Ishikawa (cell line): ENCODE data around the gene ZNF862.

Experiments
- CEBPB ChIP-seq: IDR thresholded peaks from 2 replicates; pipeline ENCODE4 v1.6.1; 2012
- CREB1 ChIP-seq: IDR thresholded peaks from 2 replicates; pipeline ENCODE4 v1.6.1; 2012; ENCODE audit warnings: low read depth
- EGR1 ChIP-seq: IDR thresholded peaks from 2 replicates; pipeline ENCODE4 v1.6.1; 2012
- EP300 ChIP-seq: IDR thresholded peaks from 2 replicates; pipeline ENCODE4 v1.6.1; 2012; ENCODE audit warnings: borderline replicate concordance
- FOXM1 ChIP-seq: IDR thresholded peaks from 2 replicates; pipeline ENCODE4 v1.6.1; 2012; ENCODE audit warnings: low read depth, borderline replicate concordance
- MAX ChIP-seq: IDR thresholded peaks from 2 replicates; pipeline ENCODE4 v1.6.1; 2012
- NFIC ChIP-seq: IDR thresholded peaks from 2 replicates; pipeline ENCODE4 v1.6.1; 2012
- RAD21 ChIP-seq: IDR thresholded peaks from 2 replicates; pipeline ENCODE4 v1.6.1; 2012; ENCODE audit warnings: low read depth
- TAF1 ChIP-seq: IDR thresholded peaks from 2 replicates; pipeline ENCODE4 v1.6.1; 2012; ENCODE audit warnings: low read depth, mild to moderate bottlenecking
- TCF12 ChIP-seq: IDR thresholded peaks from 2 replicates; pipeline ENCODE4 v1.6.1; 2012; ENCODE audit warnings: low read depth
- TEAD4 ChIP-seq: IDR thresholded peaks from 2 replicates; pipeline ENCODE4 v1.6.1; 2012
- USF1 ChIP-seq: IDR thresholded peaks from 2 replicates; pipeline ENCODE4 v1.6.1; 2012
- YY1 ChIP-seq: IDR thresholded peaks from 2 replicates; pipeline ENCODE4 v1.6.1; 2012; ENCODE audit warnings: low read depth
- ZBTB7A ChIP-seq: IDR thresholded peaks from 2 replicates; pipeline ENCODE4 v1.6.1; 2012; ENCODE audit warnings: low read depth
- TF ChIP-seq, protein P1 (sequence below): IDR thresholded peaks from 2 replicates; pipeline ENCODE4 v1.6.1; 2012; ENCODE audit warnings: low read depth, mild to moderate bottlenecking

ZNF862 gene

GRCh38 chr7:149838224-149838991, at the start of gene ZNF862:
TSS of gene ZNF862 (plus strand) at chr7:149838375. CDS start at chr7:149838612, 237 bp downstream.
- TF ChIP-seq TCF12 (peak; percentile 10; the same call in 1 of the 2 replicates), ZBTB7A (no peak), TAF1 (peak; percentile 70; the same call in 1 of the 2 replicates), RAD21 (peak; percentile 1; the same call in 1 of the 2 replicates), USF1 (peak; percentile 12; the same call in 1 of the 2 replicates), CREB1 (no peak), YY1 (0 out of 2 replicates have a peak, but pooled peaks have one; percentile 8), TEAD4 (peak; percentile 26), FOXM1 (no peak), EP300 (no peak; the same call in 1 of the 2 replicates), NFIC (no peak)

GRCh38 chr7:149789101-149789500, 49.1 kb upstream of the ZNF862 start:
- TF ChIP-seq RAD21 (no peak), ZBTB7A (no peak), USF1 (no peak), TAF1 (no peak), CREB1 (no peak), NFIC (no peak), MAX (no peak)

DNA sequence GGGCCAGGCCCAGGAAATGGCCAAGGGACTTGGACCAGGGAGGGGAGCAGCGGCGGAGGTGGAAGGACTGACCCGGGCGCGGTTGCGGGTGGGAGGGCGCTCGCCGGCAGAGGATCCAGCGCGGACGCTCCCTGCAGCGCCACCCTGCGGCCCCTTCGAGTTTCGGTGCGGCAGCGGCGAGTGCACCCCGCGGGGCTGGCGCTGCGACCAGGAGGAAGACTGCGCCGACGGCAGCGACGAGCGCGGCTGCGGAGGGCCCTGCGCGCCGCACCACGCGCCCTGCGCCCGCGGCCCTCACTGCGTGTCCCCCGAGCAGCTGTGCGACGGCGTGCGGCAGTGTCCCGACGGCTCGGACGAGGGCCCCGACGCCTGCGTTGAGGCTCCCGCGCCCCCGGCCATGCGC, 48.0 kb upstream of the ZNF862 start:
- TF ChIP-seq RAD21 (no peak), EP300 (no peak), FOXM1 (no peak), CREB1 (no peak)
- TF ChIP-seq, protein P1, sequence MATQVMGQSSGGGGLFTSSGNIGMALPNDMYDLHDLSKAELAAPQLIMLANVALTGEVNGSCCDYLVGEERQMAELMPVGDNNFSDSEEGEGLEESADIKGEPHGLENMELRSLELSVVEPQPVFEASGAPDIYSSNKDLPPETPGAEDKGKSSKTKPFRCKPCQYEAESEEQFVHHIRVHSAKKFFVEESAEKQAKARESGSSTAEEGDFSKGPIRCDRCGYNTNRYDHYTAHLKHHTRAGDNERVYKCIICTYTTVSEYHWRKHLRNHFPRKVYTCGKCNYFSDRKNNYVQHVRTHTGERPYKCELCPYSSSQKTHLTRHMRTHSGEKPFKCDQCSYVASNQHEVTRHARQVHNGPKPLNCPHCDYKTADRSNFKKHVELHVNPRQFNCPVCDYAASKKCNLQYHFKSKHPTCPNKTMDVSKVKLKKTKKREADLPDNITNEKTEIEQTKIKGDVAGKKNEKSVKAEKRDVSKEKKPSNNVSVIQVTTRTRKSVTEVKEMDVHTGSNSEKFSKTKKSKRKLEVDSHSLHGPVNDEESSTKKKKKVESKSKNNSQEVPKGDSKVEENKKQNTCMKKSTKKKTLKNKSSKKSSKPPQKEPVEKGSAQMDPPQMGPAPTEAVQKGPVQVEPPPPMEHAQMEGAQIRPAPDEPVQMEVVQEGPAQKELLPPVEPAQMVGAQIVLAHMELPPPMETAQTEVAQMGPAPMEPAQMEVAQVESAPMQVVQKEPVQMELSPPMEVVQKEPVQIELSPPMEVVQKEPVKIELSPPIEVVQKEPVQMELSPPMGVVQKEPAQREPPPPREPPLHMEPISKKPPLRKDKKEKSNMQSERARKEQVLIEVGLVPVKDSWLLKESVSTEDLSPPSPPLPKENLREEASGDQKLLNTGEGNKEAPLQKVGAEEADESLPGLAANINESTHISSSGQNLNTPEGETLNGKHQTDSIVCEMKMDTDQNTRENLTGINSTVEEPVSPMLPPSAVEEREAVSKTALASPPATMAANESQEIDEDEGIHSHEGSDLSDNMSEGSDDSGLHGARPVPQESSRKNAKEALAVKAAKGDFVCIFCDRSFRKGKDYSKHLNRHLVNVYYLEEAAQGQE, result no peak

DNA sequence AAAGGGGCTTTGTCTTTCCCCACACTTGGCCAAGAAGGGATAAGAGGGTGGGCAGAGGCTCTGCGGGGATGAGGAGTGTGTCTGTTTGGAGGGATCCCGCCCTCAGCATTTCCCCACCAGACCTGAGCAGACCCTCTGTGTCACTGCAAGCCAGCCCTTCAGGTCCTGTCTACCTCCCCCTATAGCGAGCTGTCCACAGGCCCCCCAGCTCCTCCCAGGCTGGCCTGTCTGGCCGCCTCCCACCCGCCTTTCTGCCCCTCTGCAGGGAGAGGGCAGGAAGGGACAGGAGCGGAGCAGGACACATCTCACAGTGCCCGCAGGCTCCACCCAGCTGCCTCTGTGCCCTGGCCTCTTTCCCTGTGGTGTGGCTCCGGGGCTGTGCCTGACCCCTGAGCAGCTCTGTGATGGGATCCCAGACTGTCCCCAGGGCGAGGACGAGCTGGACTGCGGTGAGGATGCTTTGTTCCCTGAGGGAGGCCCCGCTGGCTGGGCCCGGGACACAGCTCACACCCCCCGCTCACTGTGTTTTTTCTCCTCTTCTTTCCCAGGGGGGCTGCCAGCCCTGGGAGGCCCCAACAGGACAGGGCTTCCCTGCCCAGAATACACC, 47.3 kb upstream of the ZNF862 start:
- TF ChIP-seq, protein P1, result no peak
- TF ChIP-seq TAF1, result no peak
- TF ChIP-seq TEAD4, result no peak
- no peak for TF ChIP-seq EGR1
- TF ChIP-seq CEBPB, result no peak
- TF ChIP-seq YY1, result no peak
- no peak for TF ChIP-seq CREB1
- TF ChIP-seq ZBTB7A, result no peak
- no peak for TF ChIP-seq MAX
- no peak for TF ChIP-seq EP300
- no peak for TF ChIP-seq USF1
- no peak for TF ChIP-seq NFIC
- TF ChIP-seq FOXM1, result no peak
- TF ChIP-seq RAD21, result no peak
- no peak for TF ChIP-seq TCF12
